NCI-H146 treated with DMSO at 0.1 percent for 48 hours (cell line): ENCODE results near the gene MIOX.

ENCODE experiments used
- DNase-seq: peaks from one replicate; lab custom pipeline; 2025; ENCODE audit not compliant: unreplicated experiment; lab: John Stamatoyannopoulos, UW

Gene MIOX

DNA sequence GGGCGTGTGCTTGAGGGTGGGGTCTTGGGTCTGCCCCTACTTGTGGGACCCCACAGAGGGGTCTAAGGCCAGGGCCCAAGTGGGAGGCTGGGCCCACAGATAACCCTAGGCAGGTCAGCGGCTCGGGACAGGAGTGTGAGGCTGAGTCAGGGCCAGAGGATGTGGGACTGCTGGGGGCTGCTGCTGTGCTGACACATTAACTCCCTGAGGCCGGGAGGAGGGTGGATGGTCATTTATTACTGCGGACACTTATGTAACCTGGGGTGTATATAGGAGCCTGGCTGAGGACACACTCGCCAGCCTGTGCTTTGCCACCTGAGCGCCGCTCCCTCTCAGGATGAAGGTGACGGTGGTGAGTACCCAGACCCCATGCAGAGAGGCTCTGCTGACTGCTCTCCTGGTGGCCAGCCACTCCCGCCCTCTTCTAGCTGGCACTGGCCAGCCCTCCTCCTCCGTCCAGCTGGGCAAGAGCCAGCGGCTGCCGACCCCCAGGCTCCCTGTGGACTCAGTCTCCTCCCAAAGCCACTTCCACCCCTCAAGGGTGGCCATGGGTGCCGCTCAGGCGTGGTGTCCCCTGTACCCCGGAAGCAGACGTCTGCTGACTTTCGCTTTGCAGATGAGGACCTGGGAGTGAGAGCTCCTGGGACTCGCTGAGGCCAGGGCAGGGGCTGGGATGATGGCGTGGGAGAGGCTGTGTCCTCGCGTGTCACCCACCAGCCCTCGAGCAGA is at the start of gene MIOX:
MIOX (plus strand) TSS at position 299 of the 729 bp plus-strand sequence; CDS start at position 338, 39 bp downstream.
- DNase-seq = no peak

DNA sequence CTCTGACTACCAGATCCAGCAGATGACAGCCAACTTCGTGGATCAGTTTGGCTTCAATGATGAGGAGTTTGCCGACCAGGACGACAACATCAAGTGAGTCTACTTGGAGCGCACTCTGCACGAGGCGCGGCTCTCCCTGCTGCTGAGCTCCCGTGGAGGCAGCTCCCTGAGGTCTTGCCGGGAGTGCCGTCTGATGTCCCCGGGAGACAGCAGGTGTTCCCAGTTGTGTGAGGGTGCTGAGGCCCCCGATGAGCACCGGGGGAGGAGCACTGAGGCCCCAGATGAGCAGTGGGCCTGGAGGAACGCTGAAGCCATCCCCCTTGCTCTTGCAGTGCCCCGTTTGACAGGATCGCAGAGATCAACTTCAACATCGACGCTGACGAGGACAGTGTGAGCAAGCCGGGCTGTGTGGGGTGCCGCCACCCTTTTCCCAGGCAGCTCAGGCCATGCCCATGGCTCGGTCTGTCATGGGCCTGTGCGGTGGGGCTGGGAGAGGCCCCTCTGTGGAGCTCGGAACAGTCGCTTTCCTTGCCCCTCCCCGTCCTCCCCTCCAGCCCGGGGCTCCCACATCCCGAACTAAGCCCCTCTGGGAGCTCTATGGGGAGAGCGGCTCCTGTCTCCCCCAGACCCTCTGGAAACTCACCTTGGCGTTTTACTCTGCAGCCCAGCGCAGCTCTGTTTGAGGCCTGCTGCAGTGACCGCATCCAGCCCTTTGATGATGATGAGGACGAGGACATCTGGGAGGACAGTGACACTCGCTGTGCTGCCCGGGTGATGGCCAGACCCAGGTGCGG is 49.0 kb upstream of the MIOX start:
- DNase-seq = no peak

DNA sequence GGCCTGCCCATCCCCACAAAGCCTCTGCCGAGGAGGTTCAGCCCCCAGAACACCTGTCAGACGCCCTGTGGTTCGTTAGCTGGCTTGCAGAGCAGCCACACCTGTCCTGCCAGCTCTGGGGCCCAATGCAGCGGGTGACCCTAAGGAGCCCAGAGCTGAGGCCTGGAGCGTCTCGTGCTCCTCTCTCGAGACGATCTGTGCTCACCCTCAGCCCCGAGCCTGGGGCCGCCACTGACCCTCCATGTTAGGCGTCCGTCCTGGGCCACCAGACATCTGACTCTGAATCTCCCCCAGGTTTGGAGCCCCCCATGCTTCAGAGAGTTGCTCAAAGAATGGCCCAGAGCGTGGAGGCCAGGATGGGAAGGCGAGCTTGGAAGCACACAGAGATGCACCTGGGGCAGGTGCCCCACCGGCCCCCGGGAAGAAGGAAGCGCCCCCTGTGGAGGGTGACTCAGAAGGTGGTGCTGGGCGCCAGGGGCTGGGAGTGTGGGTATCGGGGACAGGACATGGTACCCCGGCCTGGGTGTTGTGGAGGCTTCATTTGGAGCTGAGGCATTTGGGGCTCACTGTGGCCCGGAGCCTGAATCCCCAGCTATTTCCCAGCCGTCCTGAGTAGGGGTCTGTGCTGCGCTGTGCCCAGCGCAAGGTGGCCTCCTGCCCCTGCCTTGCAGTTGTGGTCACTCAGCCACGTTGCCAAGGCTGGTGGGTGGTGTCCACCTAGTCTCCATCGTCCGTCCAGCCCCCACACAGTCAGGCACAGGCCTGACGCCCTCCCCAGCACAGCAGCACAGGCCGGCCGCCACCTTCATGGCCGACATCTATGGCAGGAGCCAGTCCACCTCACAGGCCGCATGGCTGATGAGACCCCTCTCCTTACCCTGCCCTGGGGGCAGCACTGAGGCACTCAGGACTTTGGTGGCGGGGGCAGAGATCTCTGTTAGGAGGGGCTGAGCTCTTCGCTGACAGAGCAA is 48.1 kb upstream of the MIOX start:
- DNase-seq = no peak

DNA sequence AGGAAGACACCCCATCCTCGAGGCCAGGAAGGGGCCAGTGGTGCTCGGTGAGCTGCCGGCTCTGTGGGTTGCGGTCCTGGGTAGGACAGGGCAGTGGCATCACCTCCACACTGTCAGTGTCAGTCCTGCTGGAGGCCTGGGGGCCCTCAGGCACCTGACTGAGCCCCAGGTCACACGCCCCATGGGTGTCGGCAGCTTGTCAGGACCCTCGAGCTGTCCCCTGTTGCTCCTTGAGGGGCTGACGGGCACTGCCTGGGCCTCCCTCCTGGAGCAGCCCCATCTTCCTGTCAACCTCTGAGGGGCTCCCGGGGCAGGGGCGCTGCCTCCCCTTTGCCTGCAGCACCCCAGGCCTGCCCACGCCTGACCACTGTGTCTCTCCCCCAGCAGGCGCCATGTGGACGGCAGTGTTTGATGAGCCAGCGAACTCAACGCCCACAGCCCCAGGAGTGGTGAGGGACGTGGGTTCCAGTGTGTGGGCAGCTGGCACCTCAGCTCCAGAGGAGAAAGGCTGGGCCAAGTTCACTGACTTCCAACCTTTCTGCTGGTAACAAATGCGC is 47.3 kb upstream of the MIOX start:
- no peak for DNase-seq

DNA sequence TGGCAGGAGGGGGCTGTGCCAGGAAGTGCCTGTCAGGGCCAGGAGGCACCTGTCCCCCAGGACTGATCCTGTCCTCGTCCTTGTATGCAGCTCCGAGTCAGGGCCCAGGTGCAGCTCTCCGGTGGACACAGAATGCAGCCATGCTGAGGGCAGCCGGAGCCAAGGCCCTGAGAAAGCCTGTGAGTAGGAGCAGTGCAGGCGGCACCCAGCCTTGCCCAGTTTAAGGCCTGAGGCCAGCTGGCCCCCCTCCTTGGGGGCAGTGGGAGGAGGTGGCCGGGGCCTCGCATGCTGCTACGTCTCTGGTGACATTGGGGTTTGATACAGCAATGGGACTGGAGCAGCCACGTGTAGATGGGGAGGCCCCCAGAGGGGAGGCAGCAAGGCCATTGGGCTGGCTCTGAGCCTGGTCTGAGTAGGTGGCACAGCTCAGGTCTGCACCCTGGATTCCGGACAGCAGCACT is 46.8 kb upstream of the MIOX start:
- DNase-seq = no peak

DNA sequence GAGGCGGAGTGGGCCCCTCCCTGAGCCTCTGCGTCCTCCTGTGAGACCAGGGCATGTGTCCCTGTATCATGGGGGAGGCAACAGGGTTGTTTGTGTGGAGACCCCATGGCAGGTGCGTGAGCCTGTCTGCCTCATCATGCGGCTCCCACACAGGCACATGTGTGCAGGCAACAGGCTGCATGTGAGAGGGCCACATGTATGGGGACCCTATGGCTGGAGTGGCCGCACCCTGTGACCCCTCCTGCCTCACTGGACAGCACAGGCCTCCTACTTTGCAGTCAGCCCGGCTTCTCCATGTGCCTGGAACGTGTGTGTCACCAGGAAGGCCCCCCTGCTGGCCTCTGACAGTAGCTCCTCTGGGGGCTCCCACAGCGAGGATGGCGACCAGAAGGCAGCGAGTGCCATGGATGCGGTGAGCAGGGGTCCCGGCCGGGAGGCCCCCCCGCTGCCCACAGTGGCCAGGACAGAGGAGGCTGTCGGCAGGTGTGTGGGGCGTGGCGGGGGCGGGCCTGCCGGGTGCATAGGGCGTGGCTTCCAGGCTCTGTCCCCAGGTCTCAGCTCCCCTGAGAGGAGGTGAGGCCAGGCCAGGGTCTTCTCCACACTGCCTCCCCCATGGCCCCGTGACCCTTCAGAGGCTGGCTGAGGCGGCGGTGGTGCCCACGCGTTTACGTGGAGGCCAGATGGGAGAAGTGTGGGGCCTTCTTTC is 46.0 kb upstream of the MIOX start:
- no peak for DNase-seq

DNA sequence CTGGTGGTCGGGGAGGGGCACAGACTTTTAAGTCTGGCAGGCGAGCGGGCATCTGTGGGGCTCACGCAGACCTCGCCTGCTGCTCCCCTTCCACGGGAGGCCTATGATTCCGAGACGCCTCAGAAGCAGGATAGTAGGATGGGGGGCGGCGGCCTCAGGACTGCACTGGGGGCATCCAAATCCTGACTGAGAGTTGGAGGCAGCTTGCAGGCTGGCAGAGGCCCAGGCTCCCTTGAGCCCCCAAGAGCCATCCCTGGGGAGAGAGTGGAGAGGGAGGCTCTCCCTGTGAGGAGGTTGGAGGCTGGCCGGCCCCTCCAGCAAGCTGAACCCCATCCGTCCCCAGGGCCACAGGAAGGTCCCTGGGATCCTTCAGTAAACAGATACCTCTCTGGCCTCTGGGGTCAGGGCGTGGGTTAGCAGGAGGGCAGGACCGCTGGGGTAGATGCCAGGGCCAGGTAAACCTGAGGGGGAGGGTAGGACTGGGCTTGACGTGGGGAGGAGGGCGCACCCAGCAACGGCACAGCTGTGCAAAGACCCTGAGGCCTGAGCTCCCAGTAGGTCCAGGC is 45.1 kb upstream of the MIOX start:
- no peak for DNase-seq

DNA sequence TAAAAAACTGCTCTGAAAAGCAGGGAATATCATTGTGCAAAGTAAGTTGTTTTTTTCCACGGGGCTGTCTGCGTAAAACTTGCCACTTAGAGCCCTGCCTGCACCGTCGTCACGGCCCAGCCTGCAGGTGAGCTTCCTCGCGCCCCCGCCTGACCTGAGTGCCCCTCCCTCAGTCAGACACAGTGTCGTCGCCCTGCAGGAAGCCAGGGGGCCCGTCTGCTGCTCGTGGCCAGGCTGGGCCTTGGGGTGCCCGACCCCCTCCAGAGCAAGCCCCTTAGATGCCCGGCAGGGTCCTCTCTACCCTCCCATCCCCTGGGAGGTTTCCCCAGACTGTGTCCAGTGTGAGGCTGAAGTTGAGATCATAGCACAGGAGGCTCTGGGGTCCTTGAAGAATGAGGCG is 43.5 kb upstream of the MIOX start:
- no peak for DNase-seq

DNA sequence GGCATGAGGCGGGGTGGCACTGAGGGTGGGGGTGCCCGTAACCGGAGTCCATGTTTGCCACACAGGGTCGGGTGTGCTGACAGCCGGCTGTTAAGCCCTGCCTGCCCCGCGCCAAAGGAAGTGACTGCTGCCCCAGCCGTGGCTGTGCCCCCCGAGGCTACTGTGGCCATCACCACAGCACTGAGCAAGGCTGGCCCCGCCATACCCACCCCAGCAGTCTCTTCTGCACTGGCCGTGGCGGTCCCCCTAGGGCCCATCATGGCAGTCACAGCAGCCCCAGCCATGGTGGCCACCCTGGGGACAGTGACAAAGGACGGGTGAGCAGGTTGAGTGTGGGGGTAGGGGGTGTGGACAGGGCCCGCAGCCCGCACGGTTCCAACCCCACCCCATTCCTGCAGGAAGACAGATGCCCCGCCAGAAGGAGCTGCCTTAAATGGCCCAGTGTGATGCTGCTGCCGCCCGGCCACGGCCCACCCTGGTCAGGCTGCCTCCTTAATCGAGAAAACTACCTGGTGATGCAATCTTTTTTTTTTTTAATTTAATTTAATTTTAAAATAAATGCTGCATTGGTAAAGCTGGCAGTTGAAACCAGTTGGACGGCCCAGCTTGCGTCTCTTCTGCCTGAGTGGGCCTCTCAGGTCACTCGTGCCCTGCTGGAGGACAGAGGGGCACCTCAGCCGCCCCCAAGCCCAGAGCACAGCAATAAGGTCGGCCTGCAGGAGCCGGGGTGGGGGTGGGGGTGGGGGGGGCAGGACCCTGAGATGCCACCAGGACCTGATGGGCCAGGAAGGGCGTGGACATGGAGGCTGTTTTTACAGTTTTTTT is 42.6 kb upstream of the MIOX start:
- no peak for DNase-seq

DNA sequence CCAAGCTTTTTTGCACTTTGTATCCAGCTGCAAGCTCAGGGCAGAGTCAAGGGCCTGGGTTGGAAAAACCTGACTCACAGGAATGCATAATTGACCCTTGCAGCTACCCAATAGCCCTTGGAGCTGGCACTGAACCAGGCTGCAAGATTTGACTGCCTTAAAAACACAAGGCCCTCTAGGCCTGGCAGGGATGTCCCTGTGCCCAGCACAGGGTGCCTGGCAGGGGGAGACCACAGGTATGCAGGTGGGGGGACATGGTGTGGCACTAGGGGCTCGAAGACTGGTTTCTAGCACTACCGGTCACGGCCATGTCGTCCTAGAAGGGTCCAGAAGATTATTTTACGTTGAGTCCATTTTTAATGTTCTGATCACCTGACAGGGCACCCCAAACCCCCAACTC is 42.0 kb upstream of the MIOX start:
- no peak for DNase-seq

DNA sequence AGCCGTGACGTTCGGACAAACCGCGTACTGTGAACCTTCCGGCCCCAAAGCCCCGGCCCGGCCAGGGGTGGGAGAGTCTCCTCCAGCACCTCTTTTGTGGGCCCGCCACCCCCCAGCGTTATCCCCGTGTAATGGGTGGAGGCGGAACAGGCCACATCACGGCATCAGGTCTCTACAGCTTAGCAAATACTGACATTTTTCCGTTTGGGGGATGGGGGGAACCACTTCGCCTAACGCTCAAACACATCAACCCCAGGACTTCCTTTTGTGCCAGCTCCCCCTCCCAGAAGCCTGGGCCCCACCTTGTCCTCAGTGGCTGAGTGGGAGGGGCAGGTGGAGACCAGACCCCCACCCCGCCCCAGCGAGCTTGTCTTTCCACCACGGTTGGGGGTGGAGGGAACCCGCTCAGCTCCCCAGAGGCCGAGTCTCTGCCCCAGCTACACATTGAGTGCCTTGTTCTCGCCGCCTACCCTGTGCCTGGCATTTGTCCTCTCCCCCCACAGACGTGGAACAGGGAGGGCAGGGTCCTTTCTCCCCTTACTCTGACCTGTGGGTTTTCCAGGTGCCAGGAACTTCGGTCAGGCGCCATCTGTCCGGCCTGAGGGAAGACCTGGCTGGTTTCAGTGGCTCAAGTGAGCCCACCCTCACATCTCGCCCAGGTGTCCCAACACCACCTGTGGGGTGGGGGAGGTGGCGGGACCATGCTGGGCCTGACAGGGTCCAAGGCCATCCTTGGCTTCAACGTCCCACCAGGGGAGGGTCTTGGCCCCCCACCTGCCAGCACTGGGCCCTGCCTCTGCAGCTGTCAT is 41.4 kb upstream of the MIOX start:
- no peak for DNase-seq

DNA sequence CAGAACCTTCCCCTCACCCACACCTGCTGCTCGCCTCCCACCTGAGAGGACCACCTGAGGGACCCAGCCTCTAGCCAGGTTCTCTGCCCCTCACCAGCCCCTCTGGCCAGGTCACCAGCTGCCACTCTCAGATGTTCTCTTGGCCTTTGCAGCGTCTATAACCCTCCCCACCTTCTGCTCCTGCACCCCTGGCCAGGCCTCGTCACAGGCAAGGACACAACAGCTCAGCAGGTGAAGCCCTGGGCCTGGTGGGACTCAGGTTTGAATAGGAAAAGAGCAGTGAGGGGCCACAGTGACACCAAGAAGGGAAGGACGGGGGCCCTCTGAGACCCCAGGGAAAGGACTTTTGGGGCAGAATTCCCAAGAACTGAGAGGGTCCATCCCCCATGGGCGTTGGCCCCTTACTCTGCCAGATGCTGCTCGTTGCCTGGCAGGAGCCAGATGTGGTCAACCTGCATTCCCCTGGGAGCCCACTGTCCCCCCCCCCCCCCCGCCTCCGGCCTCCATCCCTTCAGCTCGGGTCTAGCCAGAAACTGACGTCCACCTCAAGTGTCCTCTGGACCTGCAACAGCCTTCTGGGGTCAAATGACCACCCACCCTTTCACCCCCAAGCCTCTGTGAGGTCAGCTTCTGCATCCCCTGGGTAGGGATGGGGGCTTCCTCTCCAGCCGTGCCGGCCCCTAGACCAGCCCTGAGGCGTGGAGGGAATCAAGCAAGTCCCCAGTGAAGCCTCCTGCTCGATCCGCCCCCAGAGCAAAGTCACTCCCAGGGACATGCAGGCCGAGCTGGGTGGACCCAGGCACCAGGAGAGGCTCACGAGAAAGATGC is 40.6 kb upstream of the MIOX start:
- no peak for DNase-seq

DNA sequence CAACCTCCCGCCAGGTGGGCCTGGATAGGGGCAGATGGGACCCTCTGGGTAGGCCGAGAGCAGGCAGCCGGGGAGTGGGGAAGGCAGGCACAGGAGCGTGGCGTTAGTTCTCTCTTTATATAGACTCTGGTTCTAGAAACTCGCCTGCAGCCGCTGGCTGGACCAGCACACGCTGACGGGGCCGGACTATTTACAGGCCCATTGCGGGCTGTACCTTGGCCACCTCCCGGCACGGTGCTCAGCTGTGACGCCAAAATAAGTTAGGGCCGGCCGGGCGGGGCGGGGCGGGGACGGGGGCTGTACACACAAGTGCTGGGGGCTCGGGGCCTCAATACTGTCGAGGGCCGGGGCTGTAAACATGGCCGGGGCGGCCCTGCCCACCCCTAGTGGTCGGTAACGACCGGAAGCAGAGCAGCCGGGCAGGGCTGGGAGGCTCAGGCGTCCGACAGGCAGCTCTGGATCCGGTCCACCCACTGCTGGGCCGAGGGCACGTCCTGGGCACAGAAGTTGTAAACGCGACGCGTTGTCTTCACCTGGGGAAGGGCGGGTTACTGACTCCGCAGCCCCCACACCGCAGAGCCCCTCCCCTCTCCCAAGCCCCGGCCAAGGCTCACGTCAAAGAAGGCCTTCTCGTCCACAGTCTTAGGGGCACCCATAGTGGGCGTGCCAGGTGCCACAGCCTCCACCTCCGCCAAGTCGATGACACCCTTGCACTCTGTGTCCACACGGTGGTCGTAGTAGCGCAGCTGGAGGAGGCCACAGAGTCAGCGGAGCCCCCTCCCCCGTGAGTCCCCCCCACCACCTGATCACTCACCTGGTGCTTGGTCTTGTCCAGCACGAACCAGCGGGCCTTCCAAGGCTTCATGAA is 39.7 kb upstream of the MIOX start:
- DNase-seq = no peak

DNA sequence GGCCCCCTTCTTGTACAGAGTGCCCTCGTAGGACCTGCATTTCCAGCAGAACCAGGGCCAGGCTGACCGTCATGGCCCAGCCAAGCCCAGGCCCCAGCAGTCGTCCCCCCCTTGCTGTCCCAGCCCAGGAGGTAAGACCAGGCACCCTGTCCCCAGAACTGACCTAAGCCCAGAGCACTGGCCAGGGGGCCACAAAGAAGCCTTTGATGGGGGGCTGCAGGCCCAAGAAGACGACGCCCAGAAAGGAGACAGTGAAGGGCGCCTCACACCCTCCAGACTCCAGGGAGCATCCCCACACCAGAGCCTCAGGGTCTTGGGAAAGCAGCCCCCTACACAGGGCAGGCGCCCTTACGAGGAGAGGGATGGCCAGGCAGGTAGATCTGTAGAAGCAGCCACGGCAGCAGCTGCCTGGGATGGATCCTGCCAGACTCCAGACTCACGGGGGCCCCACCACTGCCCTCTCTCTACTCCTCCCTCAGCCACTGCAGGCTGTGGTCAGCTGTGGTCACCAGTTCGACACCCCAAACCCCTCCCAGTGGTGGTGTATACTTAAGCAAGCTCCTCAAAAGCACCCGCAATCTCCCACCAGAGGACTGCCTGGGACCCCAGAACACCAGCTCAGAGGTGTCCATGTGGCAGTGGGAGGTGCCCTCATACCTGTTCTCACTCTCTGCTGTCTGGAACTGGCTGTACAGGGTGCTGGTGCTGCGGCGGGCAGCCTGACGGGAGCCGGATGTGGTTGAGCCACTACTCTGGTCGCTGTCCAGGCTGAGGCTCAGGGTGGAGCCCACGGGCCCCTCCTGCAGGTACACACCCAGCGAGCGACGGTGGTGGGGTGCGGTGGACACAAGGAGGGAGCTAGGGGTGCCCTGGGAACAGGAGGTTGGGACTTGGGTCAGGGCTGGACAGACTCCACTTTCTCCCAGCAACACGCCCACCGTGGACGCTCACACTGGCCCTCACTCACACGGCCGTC is 38.8 kb upstream of the MIOX start:
- no peak for DNase-seq

DNA sequence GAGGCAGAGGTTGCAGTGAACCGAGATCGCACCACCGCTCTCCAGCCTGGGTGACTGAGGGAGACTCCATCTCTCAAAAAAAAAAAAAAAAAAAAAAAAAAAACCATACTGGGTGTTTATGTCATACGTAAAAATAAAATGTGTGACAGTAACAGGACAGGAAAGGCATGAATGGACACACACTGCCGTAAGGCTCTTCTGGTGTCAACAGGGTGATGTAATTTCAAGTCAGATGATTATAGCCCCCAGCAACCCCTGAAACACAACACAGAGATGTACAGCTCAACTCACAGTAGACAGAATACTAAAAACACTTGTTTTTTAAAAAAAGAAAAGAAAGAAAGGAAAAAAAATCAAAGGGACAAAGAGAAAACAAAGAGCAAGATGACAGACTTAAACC is 34.0 kb upstream of the MIOX start:
- DNase-seq = no peak
